Non-pigmented ciliary epithelial cell (primary cell): Measurements from ENCODE around the gene DACH1.
A peak's percentile ranks its signal among the peaks of the same experiment; 100 is the strongest.

Experiments used
- DNase-seq: peaks from one replicate; pipeline ENCODE4 v3.0.0-alpha.2; 2010; ENCODE audit warnings: low read depth

DACH1 gene

GRCh38 chr13:71702253-71702652 is 164.8 kb downstream of the DACH1 start:
- DNase-seq = no peak

- no peak for DNase-seq
Measured at GRCh38 chr13:71701741-71702140, 165.3 kb downstream of the DACH1 start.

GRCh38 chr13:71699342-71699741 is 167.7 kb downstream of the DACH1 start:
- DNase-seq = no peak

DNA sequence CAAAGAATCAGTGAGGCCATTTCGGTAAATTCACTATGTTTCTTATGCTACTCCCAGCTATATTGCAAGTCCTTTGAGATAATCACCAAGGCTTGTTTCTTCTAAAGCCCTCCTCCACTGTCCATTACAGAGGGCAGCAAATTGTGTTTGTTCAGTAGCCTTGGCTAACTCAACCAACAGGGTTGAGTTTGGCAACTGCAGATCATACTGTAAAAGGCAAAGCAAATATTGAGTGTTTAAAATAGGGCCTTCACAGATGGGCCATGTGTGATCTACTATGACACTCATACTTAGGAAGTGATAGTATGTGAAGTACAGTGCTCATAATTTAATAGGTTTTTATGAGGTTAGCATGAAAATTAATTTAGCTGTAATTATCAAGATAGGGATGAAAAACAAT is 171.3 kb downstream of the DACH1 start:
- DNase-seq = no peak

- no peak for DNase-seq
Measured at GRCh38 chr13:71685072-71685471, 181.9 kb downstream of the DACH1 start.

GRCh38 chr13:71681901-71682613 is 184.9 kb downstream of the DACH1 start:
- no peak for DNase-seq

DNA sequence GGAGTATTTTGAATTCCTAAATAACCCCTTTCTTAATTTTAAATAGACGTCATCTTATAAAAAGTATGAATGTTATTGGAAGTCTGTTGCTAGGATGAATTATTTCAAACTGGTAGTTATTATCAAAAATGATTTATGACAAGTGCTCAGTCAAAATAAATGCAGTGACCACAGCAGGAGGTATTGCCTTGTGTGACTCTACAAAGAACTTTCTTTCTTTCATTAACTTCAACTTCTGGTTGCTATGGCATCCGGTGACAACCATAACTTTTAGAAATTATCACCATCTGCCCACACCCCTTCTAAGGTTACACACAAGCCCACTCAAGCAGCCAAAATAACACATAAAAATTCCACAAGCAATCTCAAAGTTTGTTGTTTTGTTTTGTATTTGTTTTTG is 189.9 kb downstream of the DACH1 start:
- DNase-seq = no peak

GRCh38 chr13:71672512-71672911 is 194.5 kb downstream of the DACH1 start:
- DNase-seq = no peak

- no peak for DNase-seq
Measured at GRCh38 chr13:71663431-71663830, 203.6 kb downstream of the DACH1 start.

DNA sequence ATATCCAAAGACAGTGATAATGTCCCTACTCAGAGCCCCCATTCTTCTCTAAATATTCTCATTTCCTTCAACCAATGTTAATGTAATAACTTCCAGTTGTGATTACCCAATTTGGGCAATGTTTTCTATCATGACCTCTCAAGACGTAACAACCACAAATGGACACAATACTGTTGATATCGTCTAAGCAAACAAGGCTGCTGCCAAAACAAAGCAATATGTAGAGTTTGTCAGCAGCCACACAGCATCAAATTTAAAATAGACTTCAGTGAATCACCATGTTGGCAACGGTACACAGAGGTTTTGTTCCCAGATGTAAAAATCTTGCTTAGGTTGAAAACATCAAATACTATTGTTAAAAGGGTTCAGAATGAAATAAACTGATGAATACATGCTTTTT is 205.1 kb downstream of the DACH1 start:
- DNase-seq = peak; percentile 37

DNA sequence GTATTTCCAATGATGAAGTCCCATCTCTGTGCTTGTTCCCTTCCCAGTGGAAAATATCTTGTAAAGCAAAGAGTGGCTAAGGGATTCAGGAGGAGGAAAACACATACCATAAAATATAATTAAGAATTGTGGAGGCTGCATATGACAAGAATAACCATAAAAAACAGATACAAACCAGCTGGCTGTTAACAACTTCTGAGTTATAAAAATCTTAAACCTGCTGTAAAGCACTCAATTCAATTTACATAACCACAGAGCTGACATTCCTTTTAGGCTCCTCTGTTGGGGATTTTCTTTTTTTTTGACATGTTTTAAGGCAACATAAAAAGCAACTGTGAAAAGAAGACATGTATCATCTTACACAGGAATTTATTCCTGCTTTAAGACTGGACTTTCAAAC is 207.6 kb downstream of the DACH1 start:
- DNase-seq = no peak

DNA sequence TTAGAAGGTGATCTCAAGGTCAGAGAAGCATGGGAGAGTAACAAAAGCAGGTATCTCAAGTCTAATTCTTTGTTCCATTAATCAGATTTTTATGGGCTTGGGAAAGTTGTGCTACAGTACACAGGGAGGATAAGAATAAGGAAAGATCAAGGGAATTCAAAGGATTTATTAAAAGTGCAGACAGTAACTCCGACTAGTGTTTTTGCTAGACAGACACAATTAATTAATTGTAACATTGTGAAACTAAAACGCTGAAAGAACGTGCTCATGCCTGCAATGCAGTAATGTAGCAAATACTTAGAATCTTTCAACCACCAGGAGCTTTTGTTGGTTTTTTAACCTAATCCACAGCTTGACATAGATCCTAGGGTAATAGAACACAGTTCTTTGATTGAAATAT is 221.5 kb downstream of the DACH1 start:
- DNase-seq = no peak

DNA sequence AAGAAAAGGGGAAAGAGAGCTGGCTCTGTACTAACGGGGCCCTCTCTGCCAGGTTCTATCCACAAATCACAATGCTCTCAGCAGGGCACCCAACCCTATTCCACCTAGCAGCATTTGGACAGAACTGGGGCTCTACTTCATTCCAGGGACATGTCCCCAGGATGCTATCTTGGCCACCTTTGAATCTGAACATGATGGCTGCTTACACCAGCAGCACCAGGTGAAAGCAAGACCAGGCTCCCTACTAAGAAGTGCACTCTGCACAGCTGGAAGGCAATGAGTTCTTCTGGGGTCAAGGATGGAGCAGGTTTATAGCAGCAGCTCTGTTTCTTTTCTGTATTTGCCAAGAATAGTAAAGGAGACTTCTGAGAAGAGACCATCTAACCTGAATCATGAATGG is 222.4 kb downstream of the DACH1 start:
- DNase-seq = no peak

- no peak for DNase-seq
Measured at GRCh38 chr13:71643448-71643860, 223.6 kb downstream of the DACH1 start.

GRCh38 chr13:71638751-71639150 is 228.3 kb downstream of the DACH1 start:
- DNase-seq = no peak

DNA sequence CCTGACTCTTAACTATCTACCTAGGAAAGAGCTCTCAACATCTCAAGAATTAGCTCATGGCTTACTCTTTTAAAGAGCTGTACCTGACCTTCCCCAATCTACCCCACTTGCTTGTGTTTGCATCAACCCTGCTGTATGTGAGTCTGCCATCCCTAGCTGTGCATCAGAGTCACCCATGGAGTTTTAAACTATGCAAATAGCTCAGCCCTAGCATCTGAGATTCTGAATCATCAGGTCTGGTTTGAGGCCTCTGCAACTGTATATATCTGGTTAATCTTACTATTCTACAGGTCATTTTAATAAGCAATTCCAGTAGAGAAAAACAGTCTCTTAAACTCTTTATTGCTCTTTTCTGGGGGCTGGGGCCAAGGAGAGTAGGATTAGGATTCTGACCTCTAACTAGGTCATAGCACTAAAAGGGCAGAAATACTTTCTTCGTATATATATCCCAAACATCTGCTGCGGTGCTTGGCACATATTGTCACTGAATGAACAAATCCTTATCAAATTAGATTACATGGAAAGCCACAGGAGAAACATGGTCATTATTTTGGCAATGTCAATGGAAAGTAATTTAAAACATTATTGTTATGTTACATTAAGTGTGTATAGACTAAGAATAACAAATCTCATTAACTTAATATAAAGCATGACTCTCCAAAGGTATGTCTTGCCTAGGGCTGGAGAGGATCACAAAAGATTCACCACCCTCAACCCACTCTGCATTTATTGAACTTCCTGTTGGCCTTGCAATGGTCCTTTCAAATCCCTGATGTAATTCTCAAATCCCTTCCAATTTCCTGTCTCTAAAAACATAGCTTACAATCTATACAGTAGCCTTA is 232.2 kb downstream of the DACH1 start:
- no peak for DNase-seq

- no peak for DNase-seq
Measured at GRCh38 chr13:71634182-71634581, 232.8 kb downstream of the DACH1 start.

DNA sequence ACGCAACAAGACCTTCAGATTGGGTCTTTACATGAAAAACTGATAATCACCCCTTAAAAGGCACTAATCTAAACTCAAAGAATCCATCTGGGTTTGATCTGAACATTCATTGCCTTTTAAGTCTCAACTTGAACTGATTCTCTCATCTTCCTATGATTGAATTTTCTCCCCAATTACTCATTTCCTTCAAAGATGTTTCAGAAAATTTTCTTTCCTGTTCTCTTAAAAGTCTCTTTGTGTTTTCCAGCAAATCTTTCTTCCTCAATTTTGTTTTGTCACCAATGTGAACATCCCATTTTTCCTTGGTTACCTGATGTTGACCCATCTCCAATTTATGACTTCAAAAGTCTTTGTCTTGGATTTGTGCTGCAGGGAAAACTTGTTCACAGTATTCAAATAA is 234.3 kb downstream of the DACH1 start:
- DNase-seq = no peak

DNA sequence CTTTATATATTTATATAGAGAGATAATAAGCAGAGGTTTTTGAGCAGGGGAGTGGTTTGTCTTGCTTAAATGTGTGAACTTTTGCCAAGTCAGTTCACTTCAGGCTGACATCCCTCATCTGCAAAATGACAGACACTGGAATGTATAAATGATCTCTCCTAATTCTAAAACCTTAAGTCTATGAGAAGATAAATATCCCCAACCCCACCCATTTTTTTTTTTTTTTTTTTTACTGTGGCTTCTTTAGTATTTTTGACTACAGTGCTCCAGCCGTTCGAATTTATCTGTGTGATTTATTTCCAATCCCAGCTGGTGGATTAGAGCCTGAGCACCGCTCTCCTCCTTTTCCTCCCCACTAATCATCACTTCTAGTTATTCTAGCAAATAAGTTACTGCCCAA is 234.8 kb downstream of the DACH1 start:
- DNase-seq = no peak

GRCh38 chr13:71629167-71629566 is 237.8 kb downstream of the DACH1 start:
- DNase-seq = no peak

DNA sequence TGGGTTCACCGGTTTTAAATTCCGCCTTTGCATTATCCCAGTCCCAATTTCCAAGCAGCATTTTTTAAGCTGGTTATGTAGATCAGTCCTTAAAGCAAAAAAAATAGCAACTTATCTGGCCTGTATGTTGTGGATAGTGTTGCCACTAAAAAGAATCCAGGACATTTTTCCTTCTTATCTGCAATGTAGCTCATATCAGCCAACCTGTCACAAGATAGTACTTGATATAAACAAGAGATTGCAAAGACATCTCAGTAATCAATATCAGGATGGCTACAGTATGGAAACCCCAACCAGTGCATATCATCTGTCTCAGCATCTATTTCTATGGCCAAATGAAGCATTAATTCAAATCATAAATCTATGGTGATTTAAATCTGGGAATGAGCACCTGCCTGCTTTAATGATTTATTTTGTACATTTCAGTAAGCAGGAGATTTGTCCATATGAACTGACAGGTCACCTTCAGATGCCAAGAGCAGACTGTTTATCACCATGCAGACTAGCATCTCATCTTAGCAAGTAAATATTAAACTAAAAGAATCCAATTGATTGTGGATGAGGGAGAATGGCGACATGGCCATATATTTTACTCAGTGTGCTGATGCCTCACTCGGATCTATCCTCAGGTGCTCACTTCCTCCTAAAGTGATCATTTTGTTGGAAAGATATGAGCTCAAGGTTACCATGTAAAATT is 240.4 kb downstream of the DACH1 start:
- DNase-seq = no peak

GRCh38 chr13:71625694-71626093 is 241.3 kb downstream of the DACH1 start:
- DNase-seq = no peak
